GM12874 (cell line): ENCODE measurements around the gene ITGB7.

Source experiments
- TF ChIP-seq, protein P1 (sequence below): IDR thresholded peaks from 2 replicates; pipeline ENCODE4 v1.5.1; 2011; ENCODE audit warnings: low read depth, mild to moderate bottlenecking, control low read depth, low read length, moderate library complexity; ENCODE audit not compliant: insufficient read depth

Gene ITGB7

DNA sequence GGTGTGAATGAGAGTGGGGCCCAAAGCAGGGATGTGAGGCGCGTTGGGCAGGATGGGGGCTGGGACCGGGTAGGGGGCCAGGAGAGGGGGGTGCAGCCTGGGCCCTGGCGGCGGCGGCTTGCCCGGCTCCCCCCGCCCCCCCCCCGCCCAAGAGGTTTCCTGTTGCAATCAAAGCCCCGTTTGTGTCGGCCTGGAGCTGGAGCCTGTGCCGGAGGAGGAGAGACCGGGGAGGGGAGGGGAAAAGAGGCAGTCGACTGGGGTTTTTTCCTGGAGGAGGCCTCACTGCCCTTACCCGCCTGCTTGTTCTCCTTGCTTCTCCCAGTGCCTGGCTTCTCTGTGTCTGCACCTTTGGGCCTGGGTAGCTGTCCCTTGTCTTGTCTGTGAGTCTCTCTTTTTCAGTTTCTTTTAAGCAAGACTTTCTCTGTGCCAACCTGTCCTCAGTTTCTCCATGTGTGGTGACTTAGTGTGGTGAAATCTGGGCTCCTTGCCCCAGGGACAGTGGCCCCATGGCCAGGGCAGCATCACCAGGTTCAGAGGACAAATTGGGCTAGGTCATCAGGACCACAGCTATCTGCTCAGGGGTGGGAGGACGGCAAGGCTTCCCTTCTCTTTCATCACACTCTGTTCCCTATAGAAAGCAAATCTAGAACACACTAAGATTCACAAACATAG, 16.5 kb upstream of the ITGB7 start:
- TF ChIP-seq, protein P1, sequence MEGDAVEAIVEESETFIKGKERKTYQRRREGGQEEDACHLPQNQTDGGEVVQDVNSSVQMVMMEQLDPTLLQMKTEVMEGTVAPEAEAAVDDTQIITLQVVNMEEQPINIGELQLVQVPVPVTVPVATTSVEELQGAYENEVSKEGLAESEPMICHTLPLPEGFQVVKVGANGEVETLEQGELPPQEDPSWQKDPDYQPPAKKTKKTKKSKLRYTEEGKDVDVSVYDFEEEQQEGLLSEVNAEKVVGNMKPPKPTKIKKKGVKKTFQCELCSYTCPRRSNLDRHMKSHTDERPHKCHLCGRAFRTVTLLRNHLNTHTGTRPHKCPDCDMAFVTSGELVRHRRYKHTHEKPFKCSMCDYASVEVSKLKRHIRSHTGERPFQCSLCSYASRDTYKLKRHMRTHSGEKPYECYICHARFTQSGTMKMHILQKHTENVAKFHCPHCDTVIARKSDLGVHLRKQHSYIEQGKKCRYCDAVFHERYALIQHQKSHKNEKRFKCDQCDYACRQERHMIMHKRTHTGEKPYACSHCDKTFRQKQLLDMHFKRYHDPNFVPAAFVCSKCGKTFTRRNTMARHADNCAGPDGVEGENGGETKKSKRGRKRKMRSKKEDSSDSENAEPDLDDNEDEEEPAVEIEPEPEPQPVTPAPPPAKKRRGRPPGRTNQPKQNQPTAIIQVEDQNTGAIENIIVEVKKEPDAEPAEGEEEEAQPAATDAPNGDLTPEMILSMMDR: no peak

GRCh38 chr12:53222806-53223261, 15.8 kb upstream of the ITGB7 start:
- TF ChIP-seq, protein P1: no peak

DNA sequence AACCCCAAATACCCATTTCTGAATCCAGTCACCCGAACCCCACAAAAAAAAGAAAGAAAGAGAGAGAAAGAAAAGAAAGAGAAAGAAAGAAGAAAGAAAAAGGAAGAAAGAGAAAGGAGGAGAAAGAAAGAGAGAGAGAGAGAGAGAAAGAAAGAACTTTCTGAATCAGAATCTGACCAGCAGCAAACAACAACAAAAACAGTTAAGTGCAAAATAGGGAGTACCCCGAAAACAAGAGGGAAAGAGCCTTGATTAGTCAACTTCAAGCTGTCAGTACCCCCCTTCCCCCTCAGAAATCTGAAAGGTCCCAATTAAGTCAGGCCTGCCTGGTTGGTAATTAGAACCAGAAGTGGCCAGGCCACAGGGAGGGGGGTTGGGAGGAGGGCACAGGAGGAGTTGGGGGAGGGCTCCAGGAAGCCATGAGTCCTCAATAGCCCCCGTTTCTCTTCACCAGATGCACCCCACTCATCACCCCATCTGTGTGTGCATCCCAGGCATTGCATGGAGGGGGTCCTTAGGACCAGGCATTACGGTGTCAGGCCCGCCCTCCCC, 15.2 kb upstream of the ITGB7 start:
- TF ChIP-seq, protein P1: no peak

DNA sequence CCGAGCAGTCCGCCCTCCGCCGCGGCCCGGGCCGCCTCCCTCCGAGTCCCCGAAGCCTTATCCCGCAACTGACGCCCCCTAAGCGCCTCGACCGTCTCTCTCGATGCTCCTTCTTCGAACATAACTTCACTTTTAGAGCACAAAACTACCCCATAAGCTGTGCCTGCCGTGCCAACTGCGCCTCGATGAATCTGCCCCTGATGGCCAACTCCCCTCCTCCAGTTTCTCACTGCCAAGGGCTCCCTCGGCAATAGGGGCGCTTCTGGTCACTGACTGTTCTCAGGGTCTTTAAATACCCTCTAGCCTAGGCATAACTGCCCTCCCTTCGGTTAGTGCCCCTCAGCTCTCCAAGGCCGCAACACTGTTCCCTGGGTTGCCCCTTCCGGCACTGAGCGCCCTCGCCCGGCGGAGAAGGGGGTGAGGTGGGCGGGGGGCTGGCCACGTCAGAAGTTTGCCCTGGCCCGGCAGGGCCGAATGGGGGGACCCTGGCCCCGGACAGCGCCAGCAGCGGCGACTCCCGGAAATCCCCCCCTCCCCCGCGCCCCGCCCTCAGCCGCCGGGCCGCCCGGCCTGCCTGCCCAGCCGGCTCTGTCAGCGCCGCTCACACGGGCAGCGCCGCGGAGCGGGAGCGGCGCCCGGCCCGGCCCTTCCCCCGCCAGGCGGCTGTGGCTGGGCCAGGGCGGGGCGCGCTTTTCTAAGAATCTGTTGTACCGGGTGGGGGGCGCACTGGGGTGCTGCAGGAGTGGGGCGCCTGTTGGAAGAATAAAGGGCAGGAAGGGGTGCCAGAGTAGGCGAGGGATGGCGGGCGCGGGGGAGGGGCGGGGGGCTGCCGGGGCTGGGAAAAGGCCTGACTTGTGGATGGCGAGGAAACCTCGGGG, 14.4 kb upstream of the ITGB7 start:
- TF ChIP-seq, protein P1: peak; percentile 48

GRCh38 chr12:53220694-53221202, 13.7 kb upstream of the ITGB7 start:
- TF ChIP-seq, protein P1: no peak

DNA sequence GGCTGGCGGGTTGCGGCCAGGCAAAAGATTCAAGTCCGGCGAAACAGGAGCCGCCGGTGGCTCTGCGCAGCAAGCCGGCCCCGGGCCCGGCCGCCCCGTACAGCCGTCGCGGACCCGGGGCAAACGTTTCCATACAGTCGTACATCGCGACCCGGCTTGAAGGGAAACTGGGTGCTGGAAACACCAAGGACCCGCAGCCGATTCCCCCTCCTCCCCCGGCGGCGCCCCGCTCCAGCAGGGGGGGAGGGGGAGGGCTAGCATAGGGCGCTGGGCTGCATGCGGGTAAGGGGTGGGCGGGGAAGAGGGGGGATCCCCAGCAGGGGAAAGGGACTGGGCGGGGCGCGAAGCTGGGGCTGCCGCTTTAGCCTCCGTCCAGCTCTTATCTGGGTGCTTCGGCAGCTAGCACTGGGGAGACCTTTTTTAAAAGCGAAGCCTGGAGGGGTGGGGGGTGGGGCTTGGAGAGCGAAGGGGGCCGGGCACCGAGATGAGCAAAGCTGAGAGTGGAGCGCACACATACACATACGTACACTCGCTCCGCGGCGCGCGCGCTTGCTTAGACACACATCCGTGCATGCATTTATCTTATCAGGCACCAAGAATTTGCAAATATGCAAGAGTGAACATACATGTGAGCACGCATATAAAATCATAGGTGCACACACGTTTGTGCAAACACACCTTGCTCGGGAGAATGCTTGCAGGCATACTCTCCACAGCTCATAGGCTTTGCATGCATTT, 13.1 kb upstream of the ITGB7 start:
- TF ChIP-seq, protein P1: no peak
